Loucy (cell line): ENCODE measurements around the gene CYS1.

Experiments
- CTCF ChIP-seq: fragments of 200-600 bp; sonication (generic); conservative IDR thresholded peaks from 2 replicates; pipeline ENCODE4 v1.5.1; 2014; ENCODE audit warnings: mild to moderate bottlenecking, antibody characterized with exemption, low read length
- EZH2phosphoT487 ChIP-seq: fragments of 200-600 bp; IDR thresholded peaks from 2 replicates; pipeline ENCODE4 v1.6.1; 2018; ENCODE audit warnings: antibody characterized with exemption, mild to moderate bottlenecking, moderate library complexity, borderline replicate concordance

- no peak for TF ChIP-seq EZH2phosphoT487
- no peak for TF ChIP-seq CTCF
Observed at GRCh38 chr2:10122500-10123280, 42.5 kb upstream of the CYS1 start, which contains the start of gene RRM2.
